SK-N-SH (cell line): ENCODE measurements around the gene ZNF532. TPM values are rescaled to one million over a fixed set of nuclear protein-coding genes. Genes with fewer than 3 reads are reported as not detected.

Experiments used
- CTCF ChIA-PET: fragments of 300-600, 350-600 bp; formaldehyde crosslinking; extraction: SDS; loops from one replicate; lab custom pipeline; 2021; lab: Yijun Ruan, JAX
- POLR2A ChIA-PET: fragments of 350-600 bp; sonication (Branson Sonifier 250); formaldehyde crosslinking; extraction: SDS; loops from one replicate; lab custom pipeline; 2020; ENCODE audit warnings: antibody characterized with exemption, inconsistent platforms; lab: Yijun Ruan, JAX
- DNase-seq: peaks from one replicate; pipeline ENCODE4 v3.0.0; 2012
- H2AFZ ChIP-seq: fragments of 200-600 bp; sonication (generic); 2 replicates; pipeline ENCODE4 v1.8.1; 2016; ENCODE audit warnings: antibody characterized with exemption, mild to moderate bottlenecking, low read depth
- H3F3A ChIP-seq: fragments of 200-600 bp; sonication (generic); replicated peaks from 2 replicates; pipeline ENCODE3; 2016; ENCODE audit warnings: antibody characterized with exemption, mild to moderate bottlenecking; ENCODE audit not compliant: insufficient read depth
- H3K27ac ChIP-seq, 2 experiments: fragments of 200-500 bp in 1 of 2; fragments of 200-600 bp in 1 of 2; sonication (Bioruptor generic) in 1 of 2; sonication (generic), shearing (Covaris generic) in 1 of 2; 2 replicates each; pipeline versions ENCODE4 v1.5.1 to v1.6.1; 2014 to 2016; ENCODE audit warnings: low read depth in 2 of 2, inconsistent platforms in 1 of 2, low read length in 1 of 2, mild to moderate bottlenecking in 1 of 2, mixed read lengths in 1 of 2
- H3K27me3 ChIP-seq: fragments of 200-600 bp; sonication (generic), shearing (Covaris generic); 2 replicates; pipeline ENCODE4 v1.6.1; 2016; ENCODE audit warnings: mixed run types; ENCODE audit not compliant: insufficient read depth
- H3K36me3 ChIP-seq, 2 experiments: fragments of 200-500 bp in 1 of 2; fragments of 200-600 bp in 1 of 2; sonication (Bioruptor generic) in 1 of 2; sonication (generic) in 1 of 2; replicated peaks in 1 of 2; 2 replicates each; pipeline versions ENCODE3 to v1.5.1; 2014 to 2016; ENCODE audit warnings: low read length in 1 of 2, mild to moderate bottlenecking in 1 of 2; ENCODE audit not compliant: insufficient read depth in 2 of 2, control insufficient read depth in 1 of 2
- H3K4me1 ChIP-seq, 2 experiments: fragments of 200-500 bp in 1 of 2; fragments of 200-600 bp in 1 of 2; sonication (Bioruptor generic) in 1 of 2; sonication (generic), shearing (Covaris generic) in 1 of 2; 2 replicates each; pipeline versions ENCODE4 v1.5.1 to v1.6.1; 2014 to 2016; ENCODE audit warnings: low read depth in 1 of 2, low read length in 1 of 2, mixed run types in 1 of 2; ENCODE audit not compliant: insufficient read depth in 2 of 2, control insufficient read depth in 1 of 2
- H3K4me2 ChIP-seq: fragments of 200-600 bp; sonication (generic), shearing (Covaris generic); 2 replicates; pipeline ENCODE4 v1.6.1; 2017; ENCODE audit warnings: mixed run types
- H3K4me3 ChIP-seq, 2 experiments: fragments of 200-500 bp in 1 of 2; fragments of 200-600 bp in 1 of 2; sonication (Bioruptor generic) in 1 of 2; sonication (generic), shearing (Covaris generic) in 1 of 2; 2 replicates each; pipeline versions ENCODE4 v1.5.1 to v1.8.1; 2014 to 2016; ENCODE audit warnings: low read depth in 2 of 2, inconsistent platforms in 1 of 2, low read length in 1 of 2, mild to moderate bottlenecking in 1 of 2, mixed read lengths in 1 of 2, moderate library complexity in 1 of 2
- H3K79me2 ChIP-seq: fragments of 200-600 bp; sonication (generic); 2 replicates; pipeline ENCODE4 v1.8.1; 2017; ENCODE audit warnings: mild to moderate bottlenecking; ENCODE audit not compliant: insufficient read depth
- H3K9ac ChIP-seq: fragments of 200-600 bp; sonication (generic); 2 replicates; pipeline ENCODE4 v1.6.1; 2017; ENCODE audit warnings: mixed run types
- H3K9me2 ChIP-seq: fragments of 200-600 bp; sonication (generic); 2 replicates; pipeline ENCODE4 v1.6.1; 2017; ENCODE audit warnings: mixed run types
- H3K9me3 ChIP-seq: fragments of 200-600 bp; sonication (generic); 2 replicates; pipeline ENCODE4 v1.6.1; 2017; ENCODE audit warnings: mixed run types, mild to moderate bottlenecking, moderate library complexity
- H4K20me1 ChIP-seq: fragments of 200-600 bp; sonication (generic); 2 replicates; pipeline ENCODE4 v1.6.1; 2017; ENCODE audit warnings: mild to moderate bottlenecking, mixed run types; ENCODE audit not compliant: insufficient read depth
- ELF1 ChIP-seq: IDR thresholded peaks from 2 replicates; pipeline ENCODE4 v1.4.0; 2012
- EZH2phosphoT487 ChIP-seq: fragments of 200-600 bp; sonication (generic); IDR thresholded peaks from 2 replicates; pipeline ENCODE4 v1.6.1; 2017; ENCODE audit warnings: low read depth, mixed run types, mild to moderate bottlenecking, antibody characterized with exemption, moderate library complexity, borderline replicate concordance
- JUND ChIP-seq: IDR thresholded peaks from 2 replicates; pipeline ENCODE4 v1.4.0; 2012
- NFIC ChIP-seq: IDR thresholded peaks from 2 replicates; pipeline ENCODE4 v1.4.0; 2012; ENCODE audit warnings: borderline replicate concordance
- NRF1 ChIP-seq: IDR thresholded peaks from 2 replicates; pipeline ENCODE4 v1.6.1; 2012; ENCODE audit warnings: low read depth, mild to moderate bottlenecking, low read length
- PBX3 ChIP-seq: IDR thresholded peaks from 2 replicates; pipeline ENCODE4; 2012
- RAD21 ChIP-seq: IDR thresholded peaks from 2 replicates; pipeline ENCODE4 v1.6.1; 2012; ENCODE audit warnings: mild to moderate bottlenecking, low read length
- RFX5 ChIP-seq: IDR thresholded peaks from 2 replicates; pipeline ENCODE4 v1.6.1; 2012; ENCODE audit warnings: mild to moderate bottlenecking, improper control_type of control experiment, low read length
- TAF1 ChIP-seq: IDR thresholded peaks from 2 replicates; pipeline ENCODE4 v1.6.1; 2012; ENCODE audit warnings: low read depth, mild to moderate bottlenecking, low read length, moderate library complexity, borderline replicate concordance
- USF1 ChIP-seq: IDR thresholded peaks from 2 replicates; pipeline ENCODE4 v1.4.0; 2012; ENCODE audit warnings: low read depth, borderline replicate concordance
- USF2 ChIP-seq: fragments of 150-350 bp; IDR thresholded peaks from 2 replicates; pipeline ENCODE4 v1.6.1; 2017; ENCODE audit warnings: antibody characterized with exemption, low read length, low read depth, borderline replicate concordance
- WGBS: methylation state at CpG from one replicate; pipeline ENCODE4 v1.1.6; 2017; ENCODE audit warnings: low lambda C conversion rate; 5-methylcytosine and 5-hydroxymethylcytosine counted together
- polyA plus RNA-seq, 3 experiments: library from polyadenylated mRNA; depleted of rRNA; stranded (reverse); fragments of >200 nt; gene quantifications; 2 replicates each; pipeline ENCODE4 v1.2.3, GENCODE V29; 2012

The ZNF532 gene
- polyA plus RNA-seq, 1 of the 3 experiments (the other 2 are of a cell fraction), result 34.7 TPM

- TF ChIP-seq USF2, result no peak
- TF ChIP-seq TAF1, result no peak
- no peak for TF ChIP-seq RAD21
- no peak for TF ChIP-seq USF1
- no peak for TF ChIP-seq NFIC
- TF ChIP-seq PBX3, result no peak
- no peak for TF ChIP-seq ELF1
- Histone ChIP-seq H3K79me2 (no peaks in the 10 kb centered on the region), H3K4me1 (no peaks in the 10 kb centered on the region), H3K9me3 (no peaks in the 10 kb centered on the region), H3K4me3 (no peak overlapping the region), H4K20me1 (no peaks in the 10 kb centered on the region), H3K27ac (no peak overlapping the region), H2AFZ (no peak overlapping the region), H3K4me2 (no peak overlapping the region), H3K9me2 (no peaks in the 10 kb centered on the region), H3K9ac (no peak overlapping the region), H3K27me3 (no peaks in the 10 kb centered on the region), H3F3A (no peaks in the 10 kb centered on the region), H3K36me3 (no peaks in the 10 kb centered on the region)
- no peak for DNase-seq
- 88% methylated on average over 2 of the region's 5 CpGs for WGBS
- ChIA-PET POLR2A (no interaction called here), CTCF (interaction anchor here (2.4 kb wide), 1 partner anchor 57 kb away, joined by 8 read pairs; no protein-coding TSS in a partner anchor)
Measured at GRCh38 chr18:58838165-58838860, 26.4 kb upstream of the ZNF532 start.

- POLR2A ChIA-PET, result no interaction called here
- H3K27me3 ChIP-seq, result no peaks in the 10 kb centered on the region
- H2AFZ ChIP-seq, result no peak overlapping the region
- H3K36me3 ChIP-seq, result no peaks in the 10 kb centered on the region
- H3K9me3 ChIP-seq, result no peaks in the 10 kb centered on the region
- H3K4me3 ChIP-seq, result no peak overlapping the region
- H3K9ac ChIP-seq, result no peak overlapping the region
- H3K27ac ChIP-seq, result no peak overlapping the region
- CTCF ChIA-PET, result interaction anchor here (2.4 kb wide), 1 partner anchor 57 kb away, joined by 8 read pairs; no protein-coding TSS in a partner anchor
- no peak overlapping the region for H3K4me2 ChIP-seq
- no peaks in the 10 kb centered on the region for H3K79me2 ChIP-seq
- no peaks in the 10 kb centered on the region for H3F3A ChIP-seq
- 93% methylated on average over 6 of the region's 6 CpGs for WGBS
- no peak for DNase-seq
- H3K4me1 ChIP-seq, result no peaks in the 10 kb centered on the region
- no peaks in the 10 kb centered on the region for H4K20me1 ChIP-seq
- H3K9me2 ChIP-seq, result no peaks in the 10 kb centered on the region
- no peak for TF ChIP-seq JUND
- no peak for TF ChIP-seq ELF1
- no peak for TF ChIP-seq NRF1
- no peak for TF ChIP-seq RFX5
- TF ChIP-seq EZH2phosphoT487, result no peak
Measured at GRCh38 chr18:58838946-58839345, 25.7 kb upstream of the ZNF532 start.
